Uterus (tissue), 2 donors: ENCODE measurements around the gene PCDHGA11.
"Not testable (repeated sequence)": the region's sequence is repeated elsewhere in the genome, so short reads cannot be mapped to it uniquely, and the experiment has no call there.

Source experiments
- CTCF ChIP-seq, 4 experiments: fragments of 200-600 bp in 2 of 4; fragments of 450-650 bp in 2 of 4; sonication (generic) in 2 of 4; IDR thresholded peaks; one replicate each; pipeline ENCODE4 v1.5.1; 2016 to 2019; ENCODE audit warnings: antibody characterized with exemption in 4 of 4, mild to moderate bottlenecking in 2 of 4, moderate library complexity in 1 of 4
- POLR2A ChIP-seq, 2 donors: fragments of 450-650 bp; IDR thresholded peaks; one replicate each; pipeline ENCODE4 v1.6.1; 2016; ENCODE audit warnings: antibody characterized with exemption in 2 of 2, mild to moderate bottlenecking in 1 of 2, moderate library complexity in 1 of 2

GRCh38 chr5:141432308-141432707, 11.5 kb downstream of the PCDHGA11 start:
- TF ChIP-seq POLR2A, CTCF (IDR thresholded peaks at IDR 0.05): not testable (repeated sequence)
